GM18508 (cell line): Measurements from ENCODE around the gene TMEM132E.

ENCODE experiments used
- ATAC-seq: cut with Tn5 transposase; IDR thresholded peaks from one replicate; pipeline ENCODE4 v1.9.1; 2021; ENCODE audit warnings: moderate number of reproducible peaks; ENCODE audit not compliant: insufficient read depth, unreplicated experiment

TMEM132E gene

GRCh38 chr17:34653511-34653910 lies 74.1 kb downstream of the TMEM132E start:
- ATAC-seq, result no peak

- ATAC-seq, result no peak
Measured at GRCh38 chr17:34654276-34654880, 75.0 kb downstream of the TMEM132E start.

GRCh38 chr17:34654881-34655276 lies 75.5 kb downstream of the TMEM132E start:
- no peak for ATAC-seq

- no peak for ATAC-seq
Measured at GRCh38 chr17:34656801-34657200, 77.4 kb downstream of the TMEM132E start.

GRCh38 chr17:34658811-34659560 lies 79.6 kb downstream of the TMEM132E start:
- ATAC-seq, result no peak

- no peak for ATAC-seq
Measured at GRCh38 chr17:34663714-34664113, 84.3 kb downstream of the TMEM132E start.

GRCh38 chr17:34665150-34665806 lies 85.9 kb downstream of the TMEM132E start:
- ATAC-seq, result no peak

GRCh38 chr17:34665819-34666763 lies 86.7 kb downstream of the TMEM132E start:
- ATAC-seq, result no peak

- ATAC-seq, result no peak
Measured at GRCh38 chr17:34667656-34668055, 88.3 kb downstream of the TMEM132E start.

- no peak for ATAC-seq
Measured at GRCh38 chr17:34668206-34668605, 88.8 kb downstream of the TMEM132E start.

- ATAC-seq, result no peak
Measured at GRCh38 chr17:34669511-34669910, 90.1 kb downstream of the TMEM132E start.

GRCh38 chr17:34670618-34671017 lies 91.2 kb downstream of the TMEM132E start:
- ATAC-seq, result no peak

GRCh38 chr17:34671191-34671590 lies 91.8 kb downstream of the TMEM132E start:
- no peak for ATAC-seq

GRCh38 chr17:34672176-34672785 lies 92.9 kb downstream of the TMEM132E start:
- ATAC-seq, result no peak

GRCh38 chr17:34673516-34673915 lies 94.1 kb downstream of the TMEM132E start:
- no peak for ATAC-seq

GRCh38 chr17:34673995-34674890 lies 94.9 kb downstream of the TMEM132E start:
- ATAC-seq, result no peak

- no peak for ATAC-seq
Measured at GRCh38 chr17:34675143-34675542, 95.8 kb downstream of the TMEM132E start.

GRCh38 chr17:34675605-34676004 lies 96.2 kb downstream of the TMEM132E start:
- ATAC-seq, result no peak

GRCh38 chr17:34680151-34680550 lies 100.8 kb downstream of the TMEM132E start:
- ATAC-seq, result no peak
